ENCODE results near the gene PLA2G4A.

DNA sequence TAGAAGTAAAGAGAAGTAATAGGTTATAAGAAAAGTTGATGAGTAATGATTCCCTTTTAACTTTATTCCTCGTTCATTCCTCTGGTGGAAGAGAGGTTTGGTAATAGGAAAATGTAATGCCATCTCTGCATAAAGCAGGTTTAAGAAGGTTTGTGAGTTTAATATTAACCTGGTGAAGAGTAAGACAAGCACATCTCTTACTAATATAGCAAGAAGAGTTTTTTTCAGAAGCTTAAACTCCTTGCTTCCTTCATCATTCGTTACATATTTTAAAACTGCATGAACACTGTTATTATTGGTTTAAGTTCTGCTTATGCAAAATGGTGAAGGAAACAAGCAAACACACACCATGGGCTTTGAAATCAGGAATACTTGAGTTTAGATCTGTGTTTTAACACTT lies 9.2 kb upstream of the PLA2G4A start:
- TF ChIP-seq, protein P1, sequence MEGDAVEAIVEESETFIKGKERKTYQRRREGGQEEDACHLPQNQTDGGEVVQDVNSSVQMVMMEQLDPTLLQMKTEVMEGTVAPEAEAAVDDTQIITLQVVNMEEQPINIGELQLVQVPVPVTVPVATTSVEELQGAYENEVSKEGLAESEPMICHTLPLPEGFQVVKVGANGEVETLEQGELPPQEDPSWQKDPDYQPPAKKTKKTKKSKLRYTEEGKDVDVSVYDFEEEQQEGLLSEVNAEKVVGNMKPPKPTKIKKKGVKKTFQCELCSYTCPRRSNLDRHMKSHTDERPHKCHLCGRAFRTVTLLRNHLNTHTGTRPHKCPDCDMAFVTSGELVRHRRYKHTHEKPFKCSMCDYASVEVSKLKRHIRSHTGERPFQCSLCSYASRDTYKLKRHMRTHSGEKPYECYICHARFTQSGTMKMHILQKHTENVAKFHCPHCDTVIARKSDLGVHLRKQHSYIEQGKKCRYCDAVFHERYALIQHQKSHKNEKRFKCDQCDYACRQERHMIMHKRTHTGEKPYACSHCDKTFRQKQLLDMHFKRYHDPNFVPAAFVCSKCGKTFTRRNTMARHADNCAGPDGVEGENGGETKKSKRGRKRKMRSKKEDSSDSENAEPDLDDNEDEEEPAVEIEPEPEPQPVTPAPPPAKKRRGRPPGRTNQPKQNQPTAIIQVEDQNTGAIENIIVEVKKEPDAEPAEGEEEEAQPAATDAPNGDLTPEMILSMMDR (IDR thresholded peaks at IDR 0.05) = no peak
- TF ChIP-seq POLR2A (IDR thresholded peaks at IDR 0.05) = no peak
